Measurements from ENCODE around the gene SYNE4. TPM values are rescaled to one million over a fixed set of nuclear protein-coding genes. Genes with fewer than 3 reads are reported as not detected.
A peak's percentile ranks its signal among the peaks of the same experiment; 100 is the strongest.

The SYNE4 gene
- total RNA-seq, 2 donors from 2014 or later: 17.1 to 19.3 TPM

- H3K36me3 ChIP-seq (ENCODE audit: control insufficient read depth, insufficient read depth, low read length): no peaks in the 10 kb centered on the region
- no peaks in the 10 kb centered on the region for H3K36me3 Mint-ChIP-seq (ENCODE audit: low read depth)
- no peaks in the 10 kb centered on the region for H3K9me3 ChIP-seq (ENCODE audit: control insufficient read depth, low read length)
- no peaks in the 10 kb centered on the region for H3K27me3 ChIP-seq (ENCODE audit: control insufficient read depth, insufficient read depth, low read length, poor library complexity, severe bottlenecking)
- no peaks in the 10 kb centered on the region for H3K4me1 ChIP-seq (ENCODE audit: control insufficient read depth, insufficient read depth, low read length)
- H3K27ac ChIP-seq (ENCODE audit: low read depth, low read length): no peak overlapping the region
- peaks cover 2% of the 10 kb centered on the region for H3K27me3 Mint-ChIP-seq (ENCODE audit: insufficient read depth)
- TF ChIP-seq CTCF (conservative IDR thresholded peaks at IDR 0.05): no peak
- WGBS, 2 experiments (ENCODE audit: insufficient coverage in 1 of 2, insufficient read length in 1 of 2): 35 to 52% methylated on average over 6 to 8 of the region's 8 CpGs
- H3K9ac ChIP-seq (ENCODE audit: extremely low read depth, low read length, poor library complexity, severe bottlenecking): no peak overlapping the region
- no peak overlapping the region for H3K27ac Mint-ChIP-seq
- H3K4me3 Mint-ChIP-seq: no peak overlapping the region
- H3K4me1 Mint-ChIP-seq: peaks cover 6% of the 10 kb centered on the region
- no peak for DNase-seq
- H3K4me3 ChIP-seq (ENCODE audit: low read length): no peak overlapping the region
- H3K9me3 Mint-ChIP-seq: no peaks in the 10 kb centered on the region
Measured at GRCh38 chr19:35973487-35973886, 35.1 kb downstream of the SYNE4 start.

- Histone ChIP-seq H3K9me3 (ENCODE audit: control insufficient read depth, low read length) (no peaks in the 10 kb centered on the region), H3K27ac (ENCODE audit: low read depth, low read length) (no peak overlapping the region), H3K9ac (ENCODE audit: extremely low read depth, low read length, poor library complexity, severe bottlenecking) (no peak overlapping the region), H3K27me3 (ENCODE audit: control insufficient read depth, insufficient read depth, low read length, poor library complexity, severe bottlenecking) (peaks cover 15% of the 10 kb centered on the region), H3K4me3 (ENCODE audit: low read length) (no peak overlapping the region), H3K36me3 (ENCODE audit: control insufficient read depth, insufficient read depth, low read length) (no peaks in the 10 kb centered on the region), H3K4me1 (ENCODE audit: control insufficient read depth, insufficient read depth, low read length) (no peaks in the 10 kb centered on the region)
- H3K4me3 Mint-ChIP-seq: no peak overlapping the region
- H3K4me1 Mint-ChIP-seq: peaks cover 6% of the 10 kb centered on the region
- TF ChIP-seq CTCF (conservative IDR thresholded peaks at IDR 0.05): no peak
- no peaks in the 10 kb centered on the region for H3K9me3 Mint-ChIP-seq
- 86 to 100% methylated on average over 1 to 3 of the region's 3 CpGs for WGBS, 2 experiments (ENCODE audit: insufficient coverage in 1 of 2, insufficient read length in 1 of 2)
- H3K27me3 Mint-ChIP-seq (ENCODE audit: insufficient read depth): peaks cover 26% of the 10 kb centered on the region
- DNase-seq: no peak
- H3K36me3 Mint-ChIP-seq (ENCODE audit: low read depth): no peaks in the 10 kb centered on the region
- no peak overlapping the region for H3K27ac Mint-ChIP-seq
Measured at GRCh38 chr19:35966771-35967170, 41.8 kb downstream of the SYNE4 start.

GRCh38 chr19:35963514-35963913 is 45.1 kb downstream of the SYNE4 start:
- Mint-ChIP-seq H3K36me3 (ENCODE audit: low read depth) (no peaks in the 10 kb centered on the region), H3K27ac (no peak overlapping the region), H3K9me3 (no peaks in the 10 kb centered on the region), H3K4me3 (no peak overlapping the region), H3K27me3 (ENCODE audit: insufficient read depth) (peaks cover 57% of the 10 kb centered on the region), H3K4me1 (no peaks in the 10 kb centered on the region)
- H3K27ac ChIP-seq (ENCODE audit: low read depth, low read length): no peak overlapping the region
- DNase-seq: peak; percentile 93
- TF ChIP-seq CTCF (conservative IDR thresholded peaks at IDR 0.05): no peak
- no peaks in the 10 kb centered on the region for H3K36me3 ChIP-seq (ENCODE audit: control insufficient read depth, insufficient read depth, low read length)
- WGBS, 2 experiments (ENCODE audit: insufficient coverage in 1 of 2, insufficient read length in 1 of 2): 9 to 40% methylated on average over 1 to 8 of the region's 9 CpGs
- H3K27me3 ChIP-seq (ENCODE audit: control insufficient read depth, insufficient read depth, low read length, poor library complexity, severe bottlenecking): peaks cover 48% of the 10 kb centered on the region
- no peaks in the 10 kb centered on the region for H3K4me1 ChIP-seq (ENCODE audit: control insufficient read depth, insufficient read depth, low read length)
- H3K9me3 ChIP-seq (ENCODE audit: control insufficient read depth, low read length): no peaks in the 10 kb centered on the region
- H3K9ac ChIP-seq (ENCODE audit: extremely low read depth, low read length, poor library complexity, severe bottlenecking): no peak overlapping the region
- H3K4me3 ChIP-seq (ENCODE audit: low read length): no peak overlapping the region

Measured in endodermal cell (in vitro differentiated cells).